Mammary epithelial cell (primary cell): ENCODE data around the gene ALDH16A1.

Experiments
- CTCF ChIP-seq, 2 donors: IDR thresholded peaks in 1 of 2; conservative IDR thresholded peaks in 1 of 2; 2 replicates each; pipeline ENCODE4 v1.5.1; 2011 to 2012; ENCODE audit warnings: inconsistent platforms in 2 of 2, low read length in 2 of 2, mild to moderate bottlenecking in 2 of 2, control low read depth in 1 of 2, low read depth in 1 of 2; ENCODE audit not compliant: insufficient read depth in 1 of 2; ENCODE audit errors: extremely low read depth in 1 of 2
- EZH2 ChIP-seq: IDR thresholded peaks from 2 replicates; pipeline ENCODE4 v1.6.1; 2012; ENCODE audit warnings: low read length, inconsistent platforms, borderline replicate concordance

- no peak for TF ChIP-seq CTCF (conservative IDR thresholded peaks at IDR 0.05 in 1 of 2, IDR thresholded peaks at IDR 0.05 in 1 of 2; ENCODE audit: extremely low read depth in 1 of 2, insufficient read depth in 1 of 2, low read depth in 1 of 2, low read length in 2 of 2)
- no peak for TF ChIP-seq EZH2
Observed at GRCh38 chr19:49456326-49456725, 3.3 kb downstream of the ALDH16A1 start.
